Measurements from ENCODE around the gene INHBA. TPM values are rescaled to one million over a fixed set of nuclear protein-coding genes. Genes with fewer than 3 reads are reported as not detected.

The INHBA gene
- total RNA-seq, 1 experiment from 2014 or later = 1.7 TPM

GRCh38 chr7:41708581-41709358, 5.9 kb upstream of the INHBA start:
- TF ChIP-seq CTCF (conservative IDR thresholded peaks at IDR 0.05) = no peak
- Mint-ChIP-seq H3K36me3 (ENCODE audit: insufficient read depth in 1 of 3, low read depth in 3 of 3) (no peaks in the 10 kb centered on the region), H3K27me3 (ENCODE audit: low read depth) (peaks cover 26% of the 10 kb centered on the region), H3K4me1 (peaks cover 27 to 29% of the 10 kb centered on the region in 2 experiments), H3K4me3 (no peak overlapping the region), H3K27ac (no peak overlapping the region), H3K9me3 (no peaks in the 10 kb centered on the region; a peak in 1 of 5 replicates)
- no peaks in the 10 kb centered on the region for H4K20me1 ChIP-seq (ENCODE audit: control insufficient read depth, insufficient read depth, insufficient read length)
- H2AFZ ChIP-seq (ENCODE audit: low read length) = no peak overlapping the region
- no peaks in the 10 kb centered on the region for H3K79me2 ChIP-seq (ENCODE audit: insufficient read depth, low read length)
- no peak overlapping the region for H3K56ac ChIP-seq (ENCODE audit: insufficient read length, low read depth, low read length)
- H4K8ac ChIP-seq (replicated peaks; ENCODE audit: insufficient read length, low read depth, low read length) = no peak overlapping the region
- no peak overlapping the region for H2BK20ac ChIP-seq (ENCODE audit: low read depth, low read length, poor library complexity, severe bottlenecking)
- H2BK12ac ChIP-seq (ENCODE audit: insufficient read length, low read depth, low read length) = no peak overlapping the region
- H2BK120ac ChIP-seq (ENCODE audit: low read depth, low read length, poor library complexity, severe bottlenecking) = no peak overlapping the region
- no peak overlapping the region for H2AK5ac ChIP-seq (ENCODE audit: insufficient read length, low read length)
- no peak overlapping the region for H2BK5ac ChIP-seq (ENCODE audit: insufficient read length, low read length)
- no peaks in the 10 kb centered on the region for H3K9me3 ChIP-seq (ENCODE audit: control insufficient read depth, low read depth, low read length)
- no peak overlapping the region for H3K9ac ChIP-seq (ENCODE audit: extremely low read depth, insufficient read length, low read length)
- H2BK15ac ChIP-seq (ENCODE audit: low read depth, low read length) = no peak overlapping the region
- no peak overlapping the region for H4K91ac ChIP-seq (ENCODE audit: insufficient read length, low read depth, low read length)
- H3K27me3 ChIP-seq (ENCODE audit: insufficient read depth, low read length) = peaks cover 9% of the 10 kb centered on the region; the same call in 1 of the 2 replicates
- WGBS (ENCODE audit: extremely low coverage, insufficient read length, low lambda C conversion rate) = no CpG with 5 or more reads among the region's 8 CpGs
- no peak overlapping the region for H3K27ac ChIP-seq (ENCODE audit: insufficient read length, low read depth, low read length)
- H3K79me1 ChIP-seq (ENCODE audit: insufficient read depth, low read depth, low read length, poor library complexity, severe bottlenecking) = no peaks in the 10 kb centered on the region
- H3K4me1 ChIP-seq (ENCODE audit: insufficient read depth, low read length) = 0 out of 2 replicates have a peak, but pooled peaks cover 3% of the 10 kb centered on the region
- peaks cover 10% of the 10 kb centered on the region for H3K23me2 ChIP-seq (ENCODE audit: insufficient read length, low read depth, low read length, poor library complexity, severe bottlenecking)
- DNase-seq = no peak
- no peak overlapping the region for H4K5ac ChIP-seq (ENCODE audit: insufficient read length, low read depth, low read length)
- H3K23ac ChIP-seq (ENCODE audit: insufficient read length, low read depth, low read length) = no peak overlapping the region
- H3K4me2 ChIP-seq (ENCODE audit: insufficient read depth, insufficient read length, low read length) = no peak overlapping the region
- H3K18ac ChIP-seq (ENCODE audit: insufficient read length, low read depth, low read length) = no peak overlapping the region
- H3K14ac ChIP-seq (ENCODE audit: insufficient read depth, low read length) = no peak overlapping the region
- no peak overlapping the region for H3T11ph ChIP-seq (ENCODE audit: low read length)
- H3K4ac ChIP-seq (ENCODE audit: low read depth, low read length) = no peak overlapping the region
